GM12892 (cell line): ENCODE data around the gene ZNFX1.
"Not testable (repeated sequence)": the region's sequence is repeated elsewhere in the genome, so short reads cannot be mapped to it uniquely, and the experiment has no call there.

Source experiments
- POLR2A ChIP-seq: IDR thresholded peaks from 2 replicates; pipeline ENCODE4 v1.6.1; 2011; ENCODE audit warnings: low read depth, low read length, control low read depth
- POLR2AphosphoS5 ChIP-seq: IDR thresholded peaks from 2 replicates; pipeline ENCODE4 v1.6.1; 2011; ENCODE audit warnings: low read depth, low read length, control low read depth
- TAF1 ChIP-seq: IDR thresholded peaks from 2 replicates; pipeline ENCODE4 v1.6.1; 2011; ENCODE audit warnings: low read depth, mild to moderate bottlenecking, control low read depth, low read length, borderline replicate concordance

DNA sequence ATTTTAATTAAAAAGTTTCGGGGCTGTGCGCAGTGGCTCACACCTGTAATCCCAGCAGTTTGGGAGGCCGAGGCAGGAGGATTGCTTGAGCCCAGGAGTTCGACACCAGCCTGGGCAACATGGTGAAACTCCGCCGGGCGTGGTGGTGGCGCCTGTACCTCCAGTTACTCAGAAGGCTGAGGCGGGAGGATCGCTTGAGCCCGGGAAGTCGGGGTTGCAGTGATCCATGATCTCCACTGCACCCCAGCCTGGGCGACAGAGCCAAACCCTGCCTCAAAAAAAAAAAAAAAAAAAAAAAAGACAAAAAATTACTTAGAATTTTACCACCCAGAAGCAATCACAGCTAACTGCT lies 59.1 kb downstream of the ZNFX1 start:
- not testable (repeated sequence) for TF ChIP-seq POLR2A, POLR2AphosphoS5, TAF1
